Gastrocnemius medialis (tissue), 4 donors: ENCODE data around the gene BRAF.

Experiments
- CTCF ChIP-seq, 5 experiments: fragments of 450-650 bp in 3 of 5; fragments of 200-600 bp in 2 of 5; sonication (generic) in 2 of 5; IDR thresholded peaks in 4 of 5; conservative IDR thresholded peaks in 1 of 5; 1 replicate in 4 of 5; 2 replicates in 1 of 5; pipeline ENCODE4 v1.5.1; 2016 to 2019; ENCODE audit warnings: antibody characterized with exemption in 5 of 5, mild to moderate bottlenecking in 3 of 5, moderate library complexity in 3 of 5
- POLR2A ChIP-seq, 2 donors: fragments of 450-650 bp; IDR thresholded peaks; one replicate each; pipeline ENCODE4 v1.6.1; 2017; ENCODE audit warnings: antibody characterized with exemption in 2 of 2, mild to moderate bottlenecking in 2 of 2, moderate library complexity in 2 of 2

GRCh38 chr7:140683657-140684056 lies 241.1 kb downstream of the BRAF start:
- no peak for TF ChIP-seq CTCF (IDR thresholded peaks at IDR 0.05 in 4 of 5, conservative IDR thresholded peaks at IDR 0.05 in 1 of 5)
- TF ChIP-seq POLR2A (IDR thresholded peaks at IDR 0.05) = no peak
